NCI-H2107 treated with DMSO at 0.1 percent for 48 hours (cell line): ENCODE data around the gene METTL21C.

ENCODE experiments used
- DNase-seq: peaks from one replicate; lab custom pipeline; 2025; ENCODE audit not compliant: unreplicated experiment; lab: John Stamatoyannopoulos, UW

METTL21C gene

GRCh38 chr13:102697929-102698648, 3.2 kb upstream of the METTL21C start:
- DNase-seq: no peak

GRCh38 chr13:102697264-102697663, 2.4 kb upstream of the METTL21C start:
- no peak for DNase-seq

GRCh38 chr13:102696465-102696864, 1.6 kb upstream of the METTL21C start:
- no peak for DNase-seq

GRCh38 chr13:102693776-102694175, 1.1 kb downstream of the METTL21C start:
- no peak for DNase-seq

GRCh38 chr13:102693250-102693649, 1.6 kb downstream of the METTL21C start:
- no peak for DNase-seq

- no peak for DNase-seq
Measured at GRCh38 chr13:102692491-102692826, 2.4 kb downstream of the METTL21C start.

GRCh38 chr13:102690883-102691282, 4.0 kb downstream of the METTL21C start:
- no peak for DNase-seq

GRCh38 chr13:102688306-102688973, 6.4 kb downstream of the METTL21C start:
- DNase-seq: no peak

GRCh38 chr13:102687520-102687919, 7.3 kb downstream of the METTL21C start:
- DNase-seq: no peak

- DNase-seq: no peak
Measured at GRCh38 chr13:102686024-102686423, 8.8 kb downstream of the METTL21C start.

GRCh38 chr13:102683637-102684036, 11.2 kb downstream of the METTL21C start:
- no peak for DNase-seq

- no peak for DNase-seq
Measured at GRCh38 chr13:102682727-102683126, 12.1 kb downstream of the METTL21C start.

- no peak for DNase-seq
Measured at GRCh38 chr13:102682211-102682610, 12.6 kb downstream of the METTL21C start.

- no peak for DNase-seq
Measured at GRCh38 chr13:102680842-102681740, 13.8 kb downstream of the METTL21C start.

- no peak for DNase-seq
Measured at GRCh38 chr13:102680133-102680717, 14.6 kb downstream of the METTL21C start.

GRCh38 chr13:102679449-102680132, 15.3 kb downstream of the METTL21C start:
- DNase-seq: no peak

GRCh38 chr13:102678339-102679107, 16.3 kb downstream of the METTL21C start:
- DNase-seq: no peak

- peak; percentile 60 for DNase-seq
Measured at GRCh38 chr13:102677122-102677521, 17.7 kb downstream of the METTL21C start.

- no peak for DNase-seq
Measured at GRCh38 chr13:102675115-102675514, 19.7 kb downstream of the METTL21C start.

- DNase-seq: no peak
Measured at GRCh38 chr13:102670130-102670529, 24.7 kb downstream of the METTL21C start.
